ENCODE results near the gene FBXW12. TPM values are rescaled to one million over a fixed set of nuclear protein-coding genes. Genes with fewer than 3 reads are reported as not detected.

Gene FBXW12
- total and polyA plus RNA-seq, 2 of the 8 experiments (the other 6 are each of a cell fraction or from before 2014, with no cell fraction given): 0.35 to 0.85 TPM

DNA sequence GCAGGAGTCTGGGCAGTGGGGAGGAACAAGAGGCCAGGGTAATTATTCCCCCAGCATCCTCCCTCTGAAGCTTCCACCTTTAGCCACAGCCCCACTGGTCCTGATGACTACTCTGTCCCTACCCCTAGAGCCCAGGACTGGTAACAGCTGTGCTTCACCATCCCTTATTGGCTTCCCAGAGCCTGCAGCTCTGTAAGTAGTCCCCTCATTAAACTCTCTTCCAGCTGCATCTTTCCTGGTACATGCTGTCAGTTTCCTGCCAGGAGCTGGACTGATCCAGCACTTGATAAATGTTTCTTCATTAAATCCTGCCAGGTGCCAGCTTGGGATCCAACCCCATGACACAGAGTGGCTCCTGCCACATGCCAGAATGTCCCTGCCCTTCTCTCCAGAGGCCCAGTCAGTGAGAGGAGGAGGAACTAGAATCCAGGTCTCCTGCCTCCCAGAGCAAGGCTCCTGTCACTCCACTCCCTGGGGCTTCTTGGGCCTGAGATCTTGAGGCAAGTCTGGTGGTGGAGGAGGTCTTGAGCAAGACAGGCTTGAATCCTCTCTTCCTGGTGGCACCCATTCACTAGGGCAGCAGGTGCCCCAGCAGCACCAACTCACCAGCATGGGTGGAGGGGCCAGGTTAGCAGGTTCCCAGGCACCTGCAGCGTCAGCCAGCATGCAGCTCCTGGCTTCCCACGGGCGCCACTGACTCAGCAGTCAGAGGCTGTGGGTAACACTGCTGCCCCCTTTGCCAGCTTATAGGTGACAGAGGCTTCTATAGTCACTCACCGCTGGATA, 27.6 kb downstream of the FBXW12 start:
- Histone ChIP-seq H4K91ac (replicated peaks; ENCODE audit: insufficient read length, low read length) (no peak overlapping the region), H2BK12ac (ENCODE audit: low read depth, low read length) (no peak overlapping the region), H3K9me3 (ENCODE audit: insufficient read depth in 2 of 2, low read depth in 1 of 2, low read length in 1 of 2) (no peaks in the 10 kb centered on the region), H3K23ac (ENCODE audit: insufficient read length) (no peak overlapping the region), H2BK15ac (ENCODE audit: low read length) (no peak overlapping the region), H3K27me3 (replicated peaks in 1 of 4; ENCODE audit: control insufficient read depth in 3 of 4, extremely low read depth in 1 of 4, insufficient read depth in 3 of 4, low read length in 3 of 4) (no peaks in the 10 kb centered on the region), H3K4me1 (replicated peaks in 1 of 4; ENCODE audit: control insufficient read depth in 3 of 4, insufficient read depth in 4 of 4, low read length in 3 of 4) (peaks cover 0 to 7% (median 4%) of the 10 kb centered on the region in 4 experiments; a peak in 3 of 7 replicates), H4K20me1 (replicated peaks in 1 of 2; ENCODE audit: control insufficient read depth in 1 of 2, insufficient read depth in 2 of 2, low read length in 2 of 2) (peaks cover 2 to 6% of the 10 kb centered on the region in 2 experiments), H3K79me1 (ENCODE audit: low read depth, low read length) (no peaks in the 10 kb centered on the region; the same call in 1 of the 2 replicates), H3K27ac (ENCODE audit: low read depth, low read length) (no peak overlapping the region), H3K18ac (ENCODE audit: extremely low read depth, low read length) (no peak overlapping the region), H3K9ac (replicated peaks in 1 of 4; ENCODE audit: extremely low read depth in 1 of 4, low read depth in 3 of 4, low read length in 3 of 4) (no peak overlapping the region), H3K4me3 (ENCODE audit: extremely low read depth in 1 of 4, insufficient read depth in 2 of 4, low read depth in 3 of 4, low read length in 4 of 4) (no peak overlapping the region), H4K8ac (ENCODE audit: extremely low read depth, insufficient read depth, low read length) (no peak overlapping the region; the same call in 1 of the 2 replicates), H3K4ac (replicated peaks; ENCODE audit: insufficient read length, low read depth, low read length) (no peak overlapping the region), H3K79me2 (ENCODE audit: control insufficient read depth in 1 of 2, insufficient read depth in 2 of 2, low read length in 2 of 2) (no peaks in the 10 kb centered on the region), H3K14ac (ENCODE audit: insufficient read length) (no peak overlapping the region), H2BK5ac (ENCODE audit: low read depth, low read length) (no peak overlapping the region), H2BK20ac (ENCODE audit: low read length) (no peak overlapping the region), H3K56ac (replicated peaks; ENCODE audit: insufficient read length, low read depth, low read length) (no peak overlapping the region), H3K23me2 (ENCODE audit: low read depth, low read length) (peaks cover 2% of the 10 kb centered on the region; the same call in 1 of the 2 replicates), H2AK5ac (ENCODE audit: low read depth, low read length) (no peak overlapping the region), H3K4me2 (ENCODE audit: insufficient read depth in 1 of 2, low read depth in 2 of 2, low read length in 2 of 2) (no peak overlapping the region), H3K36me3 (ENCODE audit: control insufficient read depth in 2 of 4, insufficient read depth in 4 of 4, low read length in 3 of 4) (peaks cover 4 to 15% (median 12%) of the 10 kb centered on the region in 4 experiments; a peak in 7 of 8 replicates), H2AFZ (ENCODE audit: low read length) (no peak overlapping the region), H4K5ac (ENCODE audit: insufficient read length, low read depth, low read length) (no peak overlapping the region), H2BK120ac (replicated peaks; ENCODE audit: low read depth, low read length) (no peak overlapping the region)
- ChIA-PET POLR2A (ENCODE audit: partially characterized antibody) (interaction anchor here (0.9 to 20.2 kb wide), 21 partner anchors 8 to 212 kb away, joined by 3 to 650 read pairs (median 4); partner anchors contain the start of genes CCDC51, PLXNB1 and TMA7), CTCF (ENCODE audit: partially characterized antibody) (interaction anchor here (0.6 to 9.2 kb wide), 35 partner anchors 8 to 592 kb away, joined by 3 to 220 read pairs (median 7); partner anchors contain the start of genes ATRIP, CCDC51, FBXW12 and PLXNB1)
- peak; percentile 49; the same call in 1 of the 2 replicates for TF ChIP-seq BACH1 (IDR thresholded peaks at IDR 0.05; ENCODE audit: low read length)
- TF ChIP-seq SP4 (IDR thresholded peaks at IDR 0.05; ENCODE audit: low read length): no peak
- no peak for TF ChIP-seq POU5F1 (IDR thresholded peaks at IDR 0.05; ENCODE audit: low read depth, low read length)
- TF ChIP-seq POLR2AphosphoS5 (IDR thresholded peaks at IDR 0.05; ENCODE audit: low read depth, low read length): peak; percentile 50; the same call in 1 of the 2 replicates
- peak in 1 of 2 experiments; percentile 50 for DNase-seq (ENCODE audit: low read depth in 1 of 2, low spot score in 2 of 2)
- WGBS, 2 experiments (ENCODE audit: extremely low coverage in 1 of 2, insufficient coverage in 1 of 2, insufficient read length in 1 of 2, insufficient replicate concordance in 2 of 2, low coverage in 1 of 2, low lambda C conversion rate in 2 of 2, missing lambda C conversion rate in 1 of 2): 84% methylated on average over 4 of the region's 4 CpGs; no CpG with 5 or more reads in 1 of the 2 experiments
- FAIRE-seq: no peak

All from H1 (cell line).